ENCODE results near the gene HSPBAP1. TPM values are rescaled to one million over a fixed set of nuclear protein-coding genes. Genes with fewer than 3 reads are reported as not detected.
"Not testable (repeated sequence)": the region's sequence is repeated elsewhere in the genome, so short reads cannot be mapped to it uniquely, and the experiment has no call there.

The HSPBAP1 gene
- total RNA-seq, 1 donor from 2014 or later, result 3.6 TPM

GRCh38 chr3:122742234-122742633, 51.4 kb downstream of the HSPBAP1 start:
- DNase-seq (ENCODE audit: low spot score), result no peak

DNA sequence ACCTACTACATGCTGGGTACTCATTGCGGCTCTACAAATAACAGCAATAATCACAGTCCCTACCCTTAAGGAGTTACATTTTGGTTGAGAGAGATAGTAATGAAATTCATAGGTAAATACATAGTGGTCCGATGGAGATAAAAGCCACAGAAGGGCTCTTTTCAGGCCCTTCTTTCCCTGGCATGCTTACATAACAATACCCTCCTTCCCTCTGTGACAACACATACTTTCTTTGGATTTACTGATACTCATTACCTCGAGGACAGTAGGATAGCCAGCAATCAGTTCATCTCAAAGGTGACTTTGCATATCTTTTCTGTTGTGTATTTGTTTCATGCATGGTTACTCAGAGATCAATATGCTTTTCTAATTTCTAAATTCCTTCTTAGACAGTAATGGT, 54.5 kb downstream of the HSPBAP1 start:
- DNase-seq (ENCODE audit: low spot score), result no peak

DNA sequence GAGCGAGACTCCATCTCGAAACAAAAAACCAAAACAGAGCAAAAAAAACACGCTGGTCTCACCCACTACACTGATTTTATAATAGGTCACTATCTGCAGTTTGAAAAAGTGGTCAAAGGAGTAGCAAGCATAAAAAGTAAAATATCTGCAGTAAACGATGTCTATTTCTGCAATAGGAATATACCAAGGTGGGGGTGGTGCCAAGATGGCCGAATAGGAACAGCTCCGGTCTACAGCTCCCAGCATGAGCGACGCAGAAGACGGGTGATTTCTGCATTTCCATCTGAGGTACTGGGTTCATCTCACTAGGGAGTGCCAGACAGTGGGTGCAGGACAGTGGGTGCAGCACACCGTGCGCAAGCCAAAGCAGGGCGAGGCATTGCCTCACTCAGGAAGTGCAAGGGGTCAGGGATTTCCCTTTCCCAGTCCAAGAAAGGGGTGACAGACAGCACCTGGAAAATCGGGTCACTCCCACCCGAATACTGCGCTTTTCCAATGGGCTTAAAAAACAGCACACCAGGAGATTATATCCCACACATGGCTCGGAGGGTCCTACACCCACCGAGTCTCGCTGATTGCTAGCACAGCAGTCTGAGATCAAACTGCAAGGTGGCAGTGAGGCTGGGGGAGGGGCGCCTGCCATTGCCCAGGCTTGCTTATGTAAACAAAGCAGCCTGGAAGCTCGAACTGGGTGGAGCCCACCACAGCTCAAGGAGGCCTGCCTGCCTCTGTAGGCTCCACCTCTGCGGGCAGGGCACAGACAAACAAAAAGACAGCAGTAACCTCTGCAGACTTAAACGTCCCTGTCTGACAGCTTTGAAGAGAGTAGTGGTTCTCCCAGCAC, 60.7 kb downstream of the HSPBAP1 start:
- not testable (repeated sequence) for DNase-seq (ENCODE audit: low spot score)

- no peak for DNase-seq (ENCODE audit: low spot score)
Observed at GRCh38 chr3:122730240-122730639, 63.4 kb downstream of the HSPBAP1 start.

DNA sequence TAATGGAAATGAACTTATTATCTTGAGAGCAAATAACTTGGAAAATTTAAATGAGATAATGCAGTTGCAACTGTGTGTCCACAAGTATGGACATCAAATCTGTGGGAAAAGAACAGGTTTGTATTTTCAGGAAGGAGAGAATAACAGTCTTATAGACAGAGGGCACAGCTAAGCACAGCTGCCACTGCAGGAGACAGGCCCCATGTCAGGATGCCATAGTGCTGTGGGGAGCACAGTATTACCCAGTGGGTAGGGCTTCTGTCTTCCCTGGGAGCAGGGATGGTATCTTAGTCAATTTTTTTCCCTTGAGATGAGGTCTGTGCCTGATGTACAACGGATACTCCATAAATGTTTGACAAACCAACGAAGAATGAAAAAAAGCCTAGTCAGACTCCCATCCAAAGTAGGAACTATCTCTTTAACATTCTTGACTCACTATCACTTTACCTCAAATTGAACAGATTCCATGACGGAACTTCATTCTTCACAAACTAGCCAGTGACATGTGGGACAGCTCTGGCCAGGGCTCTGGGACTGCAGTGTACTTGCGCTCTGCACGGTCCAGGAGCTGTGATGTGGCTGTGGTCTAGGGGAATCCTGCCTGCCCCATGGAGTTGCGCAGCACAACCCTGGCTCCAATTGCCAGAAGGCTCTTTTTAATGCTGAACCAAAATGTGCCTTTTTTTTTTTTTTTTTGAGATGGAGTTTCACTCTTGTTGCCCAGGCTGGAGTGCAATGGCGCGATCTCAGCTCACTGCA, 64.7 kb downstream of the HSPBAP1 start:
- no peak for DNase-seq (ENCODE audit: low spot score)

DNA sequence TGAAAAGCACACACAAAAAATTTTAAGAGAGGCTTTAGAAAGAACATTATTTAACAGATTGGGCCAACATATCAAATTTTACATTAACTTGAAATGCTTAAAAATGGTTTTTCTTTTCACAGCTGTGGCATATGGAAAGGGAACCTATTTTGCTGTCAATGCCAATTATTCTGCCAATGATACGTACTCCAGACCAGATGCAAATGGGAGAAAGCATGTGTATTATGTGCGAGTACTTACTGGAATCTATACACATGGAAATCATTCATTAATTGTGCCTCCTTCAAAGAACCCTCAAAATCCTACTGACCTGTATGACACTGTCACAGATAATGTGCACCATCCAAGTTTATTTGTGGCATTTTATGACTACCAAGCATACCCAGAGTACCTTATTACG, 65.4 kb downstream of the HSPBAP1 start:
- no peak for DNase-seq (ENCODE audit: low spot score)

DNA sequence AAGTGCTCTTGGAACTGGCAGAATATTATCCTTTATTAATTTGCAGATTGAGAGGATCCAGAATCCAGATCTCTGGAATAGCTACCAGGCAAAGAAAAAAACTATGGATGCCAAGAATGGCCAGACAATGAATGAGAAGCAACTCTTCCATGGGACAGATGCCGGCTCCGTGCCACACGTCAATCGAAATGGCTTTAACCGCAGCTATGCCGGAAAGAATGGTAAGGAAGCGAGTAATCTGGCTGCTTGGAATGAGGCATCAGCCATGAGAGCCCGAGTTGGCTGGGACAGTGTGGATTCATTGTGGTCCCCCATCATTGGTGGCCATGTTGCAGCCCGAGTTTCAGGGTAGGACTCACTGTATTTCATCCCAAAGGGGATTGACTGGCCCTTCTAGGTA, 65.9 kb downstream of the HSPBAP1 start:
- no peak for DNase-seq (ENCODE audit: low spot score)

GRCh38 chr3:122727294-122727693, 66.3 kb downstream of the HSPBAP1 start:
- no peak for DNase-seq (ENCODE audit: low spot score)

DNA sequence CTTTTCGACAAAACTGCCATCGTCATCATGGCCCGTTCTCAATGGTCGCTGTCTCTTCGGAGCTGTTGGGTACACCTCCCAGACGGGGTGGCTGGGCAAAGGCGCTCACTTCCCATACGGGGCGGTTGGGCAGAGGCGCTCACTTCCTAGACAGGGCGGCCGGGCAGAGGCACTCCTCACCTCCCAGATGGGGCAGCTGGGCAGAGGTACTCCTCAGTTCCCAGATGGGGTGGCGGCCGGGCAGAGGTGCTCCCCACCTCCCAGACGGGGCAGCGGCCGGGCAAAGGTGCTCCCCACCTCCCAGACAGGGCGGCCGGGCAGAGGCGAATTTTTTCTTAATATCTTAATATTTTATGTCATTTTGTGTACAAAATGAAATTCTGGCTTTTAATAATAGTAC, 68.5 kb downstream of the HSPBAP1 start:
- DNase-seq (ENCODE audit: low spot score), result no peak

DNA sequence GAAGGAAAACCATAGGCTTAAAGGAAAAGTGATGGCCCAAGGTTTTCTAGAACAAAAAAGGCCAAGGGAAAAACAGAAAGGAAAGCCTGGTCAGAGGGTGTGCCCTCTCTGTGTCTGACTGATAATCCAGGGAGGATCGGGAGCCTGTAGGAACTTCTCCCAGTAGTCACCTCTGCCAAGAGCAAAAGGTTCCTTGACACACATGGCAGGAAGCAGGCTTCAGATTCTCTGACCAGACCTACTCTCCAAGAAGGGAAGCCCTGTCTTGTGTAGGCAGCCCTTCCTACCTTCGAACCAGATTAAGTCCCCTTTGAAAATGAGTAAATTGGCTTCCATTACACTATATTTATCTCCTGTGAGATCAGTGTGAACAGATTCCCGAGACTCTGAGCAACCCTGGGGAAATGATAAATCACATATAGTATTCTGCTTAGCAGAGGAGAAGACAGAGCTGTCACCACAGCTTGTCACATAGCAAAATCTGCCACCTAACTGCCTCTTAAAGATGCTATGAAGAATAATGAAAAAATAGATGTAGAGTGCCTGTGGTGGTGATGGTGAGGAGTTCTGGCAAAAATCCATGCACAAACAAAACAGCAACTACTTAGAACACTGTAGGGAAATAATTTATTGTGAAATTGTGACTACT, 74.2 kb downstream of the HSPBAP1 start:
- no peak for DNase-seq (ENCODE audit: low spot score)

DNA sequence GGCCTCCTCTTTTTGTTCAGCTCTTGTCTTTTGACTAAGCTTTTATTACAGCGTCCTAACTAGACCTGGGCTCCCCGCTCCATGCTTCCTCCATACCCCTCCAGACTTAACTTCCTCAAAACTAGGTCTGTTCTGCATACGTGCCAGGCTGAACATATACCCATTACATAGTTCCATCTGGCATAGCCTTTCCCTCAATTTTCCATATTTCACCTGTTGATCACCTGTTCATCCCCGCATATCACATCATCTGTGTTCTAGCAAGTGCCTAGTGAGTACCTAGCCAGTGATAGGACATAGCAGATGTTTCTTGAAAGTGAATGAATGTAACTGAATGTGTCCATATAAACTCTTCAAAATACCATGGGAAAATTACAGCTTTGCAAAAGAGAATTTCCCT, 77.0 kb downstream of the HSPBAP1 start:
- no peak for DNase-seq (ENCODE audit: low spot score)

- DNase-seq (ENCODE audit: low spot score), result no peak
Observed at GRCh38 chr3:122714273-122714672, 79.4 kb downstream of the HSPBAP1 start.

GRCh38 chr3:122710616-122711251, 82.9 kb downstream of the HSPBAP1 start:
- DNase-seq (ENCODE audit: low spot score), result not testable (repeated sequence)

DNA sequence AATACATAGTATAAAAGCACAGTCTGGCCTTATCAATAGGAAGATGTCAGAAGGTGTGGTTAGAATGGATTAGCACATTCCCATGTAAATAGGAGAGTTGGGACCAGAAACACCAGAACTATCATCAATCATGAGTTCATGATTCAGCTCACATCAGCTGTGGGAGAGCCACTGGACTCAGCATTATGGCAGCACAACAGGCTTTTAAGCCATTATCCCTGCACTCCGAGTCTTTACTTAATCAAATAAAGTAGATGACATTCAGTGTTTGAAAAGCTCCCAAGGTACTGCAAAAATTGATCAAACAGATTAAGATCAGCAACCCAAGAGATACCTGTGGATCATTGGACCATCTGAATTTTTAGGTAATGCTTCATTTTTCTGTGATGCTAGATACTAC, 88.3 kb downstream of the HSPBAP1 start:
- no peak for DNase-seq (ENCODE audit: low spot score)

DNA sequence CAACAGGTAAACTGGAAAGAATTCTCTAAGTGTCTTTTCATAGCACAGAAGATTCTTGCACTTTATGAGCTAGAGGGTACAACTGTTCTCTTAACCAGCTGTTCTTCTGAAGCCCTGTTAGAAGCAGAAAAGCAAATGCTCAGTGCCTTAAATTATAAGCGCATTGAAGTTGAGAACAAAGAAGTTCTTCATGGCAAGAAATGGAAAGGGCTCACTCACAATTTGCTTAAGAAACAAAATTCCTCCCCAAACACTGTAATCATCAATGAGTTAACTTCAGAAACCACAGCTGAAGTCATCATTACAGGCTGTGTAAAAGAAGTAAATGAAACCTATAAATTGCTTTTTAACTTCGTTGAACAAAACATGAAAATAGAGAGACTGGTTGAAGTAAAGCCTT, 93.4 kb downstream of the HSPBAP1 start:
- DNase-seq (ENCODE audit: low spot score), result no peak

DNA sequence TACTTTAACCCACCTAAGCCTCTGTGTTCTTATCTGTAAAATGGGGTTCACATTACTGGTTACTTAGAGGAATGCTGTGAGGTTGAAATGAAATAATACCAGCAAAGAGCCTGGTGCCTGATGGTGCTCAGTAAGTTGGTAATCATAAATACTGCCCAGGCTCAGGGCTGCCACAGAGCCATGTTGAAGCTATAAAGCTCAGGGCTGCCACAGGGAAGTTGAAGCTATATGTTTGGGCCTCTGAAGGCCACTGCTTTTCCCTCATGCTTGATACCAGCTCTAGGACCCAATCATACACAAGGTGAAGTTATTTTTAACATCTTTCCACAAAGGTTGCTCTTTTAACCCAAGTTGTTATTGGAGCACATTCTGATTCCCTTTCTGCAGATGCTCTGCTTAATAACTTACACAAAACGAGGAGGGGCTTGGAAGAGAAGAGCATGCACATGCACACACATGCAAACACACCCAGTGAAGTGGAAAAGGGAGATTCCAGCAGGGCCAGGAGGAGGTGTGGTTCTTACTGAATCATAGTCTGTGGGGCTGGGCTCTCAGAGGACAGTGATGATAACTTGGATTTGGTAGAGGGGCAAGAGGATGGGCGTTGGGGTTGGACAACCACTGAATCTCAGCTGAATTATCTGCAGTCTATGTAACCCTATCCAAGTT, 95.5 kb downstream of the HSPBAP1 start:
- peak; percentile 6 for DNase-seq (ENCODE audit: low spot score)

- DNase-seq (ENCODE audit: low spot score), result no peak
Observed at GRCh38 chr3:122695927-122696561, 97.6 kb downstream of the HSPBAP1 start.

- no peak for DNase-seq (ENCODE audit: low spot score)
Observed at GRCh38 chr3:122694966-122695365, 98.7 kb downstream of the HSPBAP1 start.

- DNase-seq (ENCODE audit: low spot score), result no peak
Observed at GRCh38 chr3:122692674-122693073, 101.0 kb downstream of the HSPBAP1 start.

- DNase-seq (ENCODE audit: low spot score), result no peak
Observed at GRCh38 chr3:122691195-122691594, 102.4 kb downstream of the HSPBAP1 start.

- no peak for DNase-seq (ENCODE audit: low spot score)
Observed at GRCh38 chr3:122690096-122690495, 103.5 kb downstream of the HSPBAP1 start.
